BE2C (cell line): ENCODE results near the gene GNAQ.

Source experiments
- DNase-seq: peaks from one replicate; pipeline ENCODE4 v3.0.0-alpha.2; 2020
- H3K27me3 ChIP-seq: fragments of 250-450 bp; sonication (Bioruptor Pico); 2 replicates; pipeline ENCODE4 v1.5.1; 2020; ENCODE audit warnings: mild to moderate bottlenecking
- H3K36me3 ChIP-seq: fragments of 250-450 bp; sonication (Bioruptor Pico); 2 replicates; pipeline ENCODE4 v1.5.1; 2020; ENCODE audit warnings: mild to moderate bottlenecking
- H3K4me1 ChIP-seq: fragments of 250-450 bp; sonication (Bioruptor Pico); 2 replicates; pipeline ENCODE4 v1.5.1; 2020
- H3K4me3 ChIP-seq: 2 replicates; pipeline ENCODE4 v1.5.1; 2011; ENCODE audit warnings: low read depth, low read length
- H3K9me3 ChIP-seq: fragments of 250-450 bp; sonication (Bioruptor Pico); 2 replicates; pipeline ENCODE4 v1.5.1; 2020
- CTCF ChIP-seq: IDR thresholded peaks from 2 replicates; pipeline ENCODE4 v1.5.1; 2012; ENCODE audit warnings: mild to moderate bottlenecking, low read depth, low read length

The GNAQ gene

DNA sequence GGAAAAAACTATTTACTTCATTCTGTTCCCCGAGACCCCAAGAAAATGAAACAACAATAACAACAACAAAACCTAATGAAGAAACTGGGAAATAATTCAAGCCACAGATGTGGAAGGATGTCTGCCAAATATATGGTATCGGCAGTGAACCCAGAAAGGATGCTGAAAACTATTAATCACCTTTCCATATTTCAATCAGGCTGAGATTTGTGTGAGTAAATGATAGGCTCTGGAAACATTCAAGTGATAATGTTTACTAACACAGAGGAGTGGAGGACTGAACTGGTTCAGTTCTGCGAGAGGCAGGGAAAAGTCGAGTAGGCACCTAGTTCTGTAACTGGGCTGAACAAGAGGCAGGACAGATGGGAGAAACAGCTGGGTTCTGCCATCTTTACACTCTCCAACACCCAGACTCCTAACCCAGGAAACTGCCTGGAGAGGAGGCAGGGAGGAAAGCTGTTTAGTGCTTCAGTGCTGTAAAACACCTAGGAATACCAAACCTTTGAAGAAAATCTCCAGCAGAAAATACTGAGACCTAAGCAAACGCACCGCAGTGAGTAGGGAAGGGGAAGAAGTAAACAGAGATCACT lies 286.7 kb downstream of the GNAQ start:
- Histone ChIP-seq H3K27me3 (no peaks in the 10 kb centered on the region), H3K4me3 (no peak overlapping the region), H3K36me3 (no peaks in the 10 kb centered on the region), H3K9me3 (no peaks in the 10 kb centered on the region), H3K4me1 (peaks cover 32% of the 10 kb centered on the region)
- no peak for DNase-seq
- TF ChIP-seq CTCF: no peak

DNA sequence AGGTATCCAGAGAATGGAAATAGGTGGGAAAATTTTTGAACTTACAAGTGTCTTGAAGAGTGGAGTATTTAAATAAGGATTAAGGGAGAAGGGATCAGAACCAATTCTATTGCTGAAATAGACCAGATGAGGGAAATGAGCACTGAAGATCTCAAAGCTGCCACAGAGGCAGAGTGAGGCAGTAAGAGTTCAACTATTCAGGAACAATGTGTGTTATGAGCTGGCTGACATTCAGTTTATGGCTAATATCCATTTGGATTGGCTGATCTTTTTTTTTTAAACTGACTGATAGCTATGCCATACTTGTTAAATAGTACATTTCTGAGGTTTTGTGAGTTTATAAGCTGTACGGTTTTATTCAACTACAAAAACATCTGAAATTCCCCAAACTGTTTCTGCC lies 288.2 kb downstream of the GNAQ start:
- H3K27me3 ChIP-seq: no peaks in the 10 kb centered on the region
- no peak for TF ChIP-seq CTCF
- no peak for DNase-seq
- no peaks in the 10 kb centered on the region for H3K9me3 ChIP-seq
- no peaks in the 10 kb centered on the region for H3K36me3 ChIP-seq
- no peak overlapping the region for H3K4me3 ChIP-seq
- peaks cover 20% of the 10 kb centered on the region for H3K4me1 ChIP-seq

- Histone ChIP-seq H3K4me3 (no peak overlapping the region), H3K36me3 (no peaks in the 10 kb centered on the region), H3K27me3 (no peaks in the 10 kb centered on the region), H3K9me3 (no peaks in the 10 kb centered on the region), H3K4me1 (peaks cover 5% of the 10 kb centered on the region)
- no peak for DNase-seq
- TF ChIP-seq CTCF: no peak
Measured at GRCh38 chr9:77738932-77739331, 292.7 kb downstream of the GNAQ start.

DNA sequence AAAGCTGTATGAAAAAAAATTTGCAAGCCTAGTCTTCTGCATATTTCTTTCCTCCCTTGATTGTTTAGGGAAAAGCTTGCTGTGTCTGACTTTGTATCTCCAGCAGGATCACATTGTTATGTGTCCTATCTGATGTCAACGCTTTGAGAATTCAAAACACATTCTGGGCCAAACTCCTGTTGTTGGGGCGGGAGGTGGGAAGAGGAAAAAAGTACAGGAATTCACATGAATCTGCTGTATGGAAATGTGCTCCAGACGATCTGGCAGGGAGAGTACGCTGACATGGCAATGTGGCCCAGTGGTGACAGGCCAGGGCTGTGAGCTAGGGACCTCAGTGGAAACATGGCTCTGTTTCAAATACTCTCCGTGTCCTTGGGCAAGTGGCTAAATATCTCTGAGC lies 296.1 kb downstream of the GNAQ start:
- TF ChIP-seq CTCF: no peak
- Histone ChIP-seq H3K9me3 (no peaks in the 10 kb centered on the region), H3K36me3 (no peaks in the 10 kb centered on the region), H3K4me1 (peaks cover 27% of the 10 kb centered on the region), H3K4me3 (no peak overlapping the region), H3K27me3 (no peaks in the 10 kb centered on the region)
- DNase-seq: no peak

- Histone ChIP-seq H3K4me3 (no peak overlapping the region), H3K4me1 (peaks cover 33% of the 10 kb centered on the region), H3K36me3 (peaks cover 11% of the 10 kb centered on the region; the same call in 1 of the 2 replicates), H3K9me3 (no peaks in the 10 kb centered on the region), H3K27me3 (no peaks in the 10 kb centered on the region)
- TF ChIP-seq CTCF: no peak
- DNase-seq: peak; percentile 83
Measured at GRCh38 chr9:77731930-77732329, 299.7 kb downstream of the GNAQ start.

DNA sequence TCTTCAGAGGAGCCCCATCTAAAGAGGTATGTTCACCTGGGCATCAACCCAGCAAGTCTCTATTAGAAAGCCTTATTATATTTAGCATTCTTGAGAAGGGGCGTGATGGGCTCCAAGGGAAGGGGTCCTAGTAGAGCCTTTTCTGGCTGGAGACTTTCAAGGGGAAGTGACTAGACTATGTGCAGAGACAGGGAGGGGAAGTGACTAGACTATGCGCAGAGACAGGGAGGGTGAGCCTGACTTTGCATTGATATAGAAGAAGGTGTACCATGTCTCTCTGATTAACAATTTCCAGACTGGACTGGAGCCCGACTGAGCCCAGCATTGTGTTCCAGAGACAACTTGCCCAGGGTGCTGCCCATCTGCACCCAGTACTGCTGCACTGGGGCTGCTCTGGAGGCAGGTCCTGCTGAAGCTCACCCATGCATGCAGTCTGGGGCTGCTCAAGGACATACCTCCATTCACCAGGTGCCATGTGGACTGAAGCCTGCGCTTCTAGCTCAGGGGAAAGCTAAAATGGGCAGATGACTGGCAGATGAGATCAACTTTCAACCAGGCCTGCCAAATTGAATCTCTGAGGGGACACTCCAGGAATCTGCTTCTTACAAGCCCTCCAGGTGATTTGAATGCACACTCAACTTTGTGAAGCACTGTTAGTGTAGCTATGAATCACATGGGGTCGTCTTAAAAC lies 300.5 kb downstream of the GNAQ start:
- no peak for TF ChIP-seq CTCF
- peak; percentile 79 for DNase-seq
- Histone ChIP-seq H3K36me3 (peaks cover 11% of the 10 kb centered on the region; the same call in 1 of the 2 replicates), H3K9me3 (no peaks in the 10 kb centered on the region), H3K4me1 (peaks cover 33% of the 10 kb centered on the region), H3K4me3 (0 out of 2 replicates have a peak overlapping the region, but pooled peaks have one; percentile 11), H3K27me3 (no peaks in the 10 kb centered on the region)
